T-helper 22 cell (primary cell): ENCODE data around the gene INTS13.
"Not testable (repeated sequence)": the region's sequence is repeated elsewhere in the genome, so short reads cannot be mapped to it uniquely, and the experiment has no call there.

Experiments
- DNase-seq: peaks from one replicate; pipeline ENCODE4 v3.0.0-alpha.2; 2020; ENCODE audit warnings: low read depth

INTS13 gene

GRCh38 chr12:26937863-26938700 lies at the start of gene INTS13, which contains the start of gene FGFR1OP2:
TSS of gene INTS13 (minus strand) at chr12:26937981. CDS start at chr12:26936803, 1,178 bp downstream.
TSS of gene FGFR1OP2 (plus strand) at chr12:26938470. CDS start at chr12:26954159, 15,689 bp downstream.
- peak; percentile 94 for DNase-seq

GRCh38 chr12:26982866-26983265 lies 45.1 kb upstream of the INTS13 start:
- DNase-seq: no peak

- no peak for DNase-seq
Measured at GRCh38 chr12:26979733-26980132, 42.0 kb upstream of the INTS13 start.

- DNase-seq: no peak
Measured at GRCh38 chr12:26978801-26979200, 41.0 kb upstream of the INTS13 start.

GRCh38 chr12:26976687-26977086 lies 38.9 kb upstream of the INTS13 start:
- no peak for DNase-seq

- peak; percentile 48 for DNase-seq
Measured at GRCh38 chr12:26971963-26972362, 34.2 kb upstream of the INTS13 start.

GRCh38 chr12:26970136-26970535 lies 32.4 kb upstream of the INTS13 start:
- DNase-seq: no peak

- no peak for DNase-seq
Measured at GRCh38 chr12:26966842-26967241, 29.1 kb upstream of the INTS13 start.

GRCh38 chr12:26963413-26963812 lies 25.6 kb upstream of the INTS13 start:
- DNase-seq: no peak

GRCh38 chr12:26961803-26962202 lies 24.0 kb upstream of the INTS13 start:
- no peak for DNase-seq

GRCh38 chr12:26961391-26961790 lies 23.6 kb upstream of the INTS13 start:
- not testable (repeated sequence) for DNase-seq

- no peak for DNase-seq
Measured at GRCh38 chr12:26954027-26954426, 16.2 kb upstream of the INTS13 start.

- DNase-seq: no peak
Measured at GRCh38 chr12:26953447-26953846, 15.7 kb upstream of the INTS13 start.

- no peak for DNase-seq
Measured at GRCh38 chr12:26948309-26948708, 10.5 kb upstream of the INTS13 start.

GRCh38 chr12:26941215-26941594 lies 3.4 kb upstream of the INTS13 start:
- DNase-seq: no peak

- no peak for DNase-seq
Measured at GRCh38 chr12:26940516-26941214, 2.9 kb upstream of the INTS13 start.

GRCh38 chr12:26939953-26940352 lies 2.2 kb upstream of the INTS13 start:
- no peak for DNase-seq

- DNase-seq: no peak
Measured at GRCh38 chr12:26939192-26939832, 1.5 kb upstream of the INTS13 start.

GRCh38 chr12:26938701-26939062 lies 901 bp upstream of the INTS13 start:
- peak; percentile 14 for DNase-seq

- no peak for DNase-seq
Measured at GRCh38 chr12:26937443-26937862, 328 bp downstream of the INTS13 start.

GRCh38 chr12:26936559-26937442 lies 980 bp downstream of the INTS13 start:
- DNase-seq: no peak
